Liver (tissue), 10 donors: Measurements from ENCODE around the gene ASPHD2. TPM values are rescaled to one million over a fixed set of nuclear protein-coding genes. Genes with fewer than 3 reads are reported as not detected.

Experiments
- DNase-seq: peaks from one replicate; pipeline ENCODE4 v3.0.0-alpha.2; 2017; ENCODE audit warnings: low spot score
- H3K27ac ChIP-seq, 2 donors: one replicate each; pipeline ENCODE4 v1.7.0; 2013; ENCODE audit warnings: inconsistent platforms in 2 of 2, low read length in 2 of 2, control low read depth in 1 of 2, low read depth in 1 of 2, mild to moderate bottlenecking in 1 of 2
- H3K27me3 ChIP-seq, 4 donors: one replicate each; pipeline versions ENCODE4 v1.6.1 to v1.7.0; 2013; ENCODE audit warnings: low read length in 3 of 4, inconsistent platforms in 1 of 4, mild to moderate bottlenecking in 1 of 4, moderate library complexity in 1 of 4; ENCODE audit not compliant: control insufficient read depth in 4 of 4, insufficient read depth in 4 of 4
- H3K36me3 ChIP-seq, 4 donors: one replicate each; pipeline versions ENCODE4 v1.6.1 to v1.7.0; 2013; ENCODE audit warnings: low read length in 3 of 4, mild to moderate bottlenecking in 3 of 4, low read depth in 1 of 4, moderate library complexity in 1 of 4; ENCODE audit not compliant: control insufficient read depth in 4 of 4, insufficient read depth in 3 of 4
- H3K4me1 ChIP-seq, 4 donors: one replicate each; pipeline versions ENCODE4 v1.6.1 to v1.7.0; 2013; ENCODE audit warnings: low read length in 3 of 4, mild to moderate bottlenecking in 3 of 4, moderate library complexity in 1 of 4; ENCODE audit not compliant: control insufficient read depth in 4 of 4, insufficient read depth in 4 of 4
- H3K4me3 ChIP-seq, 3 donors: one replicate each; pipeline versions ENCODE4 v1.6.1 to v1.7.0; 2013; ENCODE audit warnings: low read length in 3 of 3, control low read depth in 1 of 3, low read depth in 1 of 3, mild to moderate bottlenecking in 1 of 3
- H3K9ac ChIP-seq, 2 donors: one replicate each; pipeline ENCODE4 v1.7.0; 2013; ENCODE audit warnings: low read length in 2 of 2, mild to moderate bottlenecking in 2 of 2, moderate library complexity in 2 of 2, control low read depth in 1 of 2, low read depth in 1 of 2
- H3K9me3 ChIP-seq, 4 donors: one replicate each; pipeline versions ENCODE4 v1.6.1 to v1.7.0; 2013; ENCODE audit warnings: low read length in 3 of 4; ENCODE audit not compliant: control insufficient read depth in 4 of 4
- EGR1 ChIP-seq, 2 donors: IDR thresholded peaks; 2 replicates each; pipeline ENCODE4 v1.6.1; 2016 to 2018; ENCODE audit warnings: antibody characterized with exemption in 2 of 2, low read depth in 2 of 2
- GABPA ChIP-seq, 2 donors: IDR thresholded peaks in 1 of 2; conservative IDR thresholded peaks in 1 of 2; 2 replicates each; pipeline ENCODE4 v1.6.1; 2016; ENCODE audit warnings: antibody characterized with exemption in 2 of 2, mild to moderate bottlenecking in 1 of 2, moderate library complexity in 1 of 2
- HNF4A ChIP-seq, 2 donors: conservative IDR thresholded peaks; 2 replicates each; pipeline ENCODE4 v1.6.1; 2016; ENCODE audit warnings: antibody characterized with exemption in 2 of 2, mild to moderate bottlenecking in 2 of 2
- JUND ChIP-seq, 2 donors: IDR thresholded peaks; 2 replicates each; pipeline ENCODE4 v1.6.1; 2016; ENCODE audit warnings: antibody characterized with exemption in 2 of 2
- NR2F2 ChIP-seq: IDR thresholded peaks from 2 replicates; pipeline ENCODE4 v1.6.1; 2016; ENCODE audit warnings: antibody characterized with exemption
- RAD21 ChIP-seq, 2 donors: IDR thresholded peaks; 2 replicates each; pipeline ENCODE4 v1.6.1; 2016; ENCODE audit warnings: antibody characterized with exemption in 2 of 2, mild to moderate bottlenecking in 2 of 2
- SP1 ChIP-seq: IDR thresholded peaks from 2 replicates; pipeline ENCODE4 v1.6.1; 2018; ENCODE audit warnings: antibody characterized with exemption, mild to moderate bottlenecking
- TAF1 ChIP-seq: conservative IDR thresholded peaks from 2 replicates; pipeline ENCODE4 v1.6.1; 2016; ENCODE audit warnings: antibody characterized with exemption, mild to moderate bottlenecking
- YY1 ChIP-seq: IDR thresholded peaks from 2 replicates; pipeline ENCODE4 v1.6.1; 2016; ENCODE audit warnings: antibody characterized with exemption, mild to moderate bottlenecking
- WGBS: extraction: QIAGEN DNeasy Blood & Tissue Kit; methylation state at CpG from one replicate; pipeline ENCODE4 v1.1.7; 2013; 5-methylcytosine and 5-hydroxymethylcytosine counted together
- polyA plus RNA-seq, 2 donors: library from polyadenylated mRNA; stranded (reverse) in 1 of 2; unstranded in 1 of 2; fragments of 200-250 nt in 1 of 2; fragments of >200 nt in 1 of 2; fragmentation: Nextera tagmentation in 1 of 2; extraction: Ambion mirVana in 1 of 2; gene quantifications; one replicate each; pipeline versions ENCODE4 v1.2.1 to v1.2.3, GENCODE V29; 2013 to 2015
- small RNA-seq: library from RNA; depleted of rRNA; stranded (forward); fragments of <200 nt; gene quantifications from one replicate; pipeline ENCODE3, GENCODE V24; 2014
- total RNA-seq, 2 donors: library from RNA; depleted of rRNA; stranded (reverse); fragments of >200 nt; gene quantifications; one replicate each; pipeline ENCODE4 v1.2.3, GENCODE V29; 2014
- TF ChIP-seq, protein P1 (sequence below): IDR thresholded peaks from 2 replicates; pipeline ENCODE4 v1.6.1; 2016; ENCODE audit warnings: antibody characterized with exemption
- TF ChIP-seq, protein P2 (sequence below): IDR thresholded peaks from 2 replicates; pipeline ENCODE4 v1.6.1; 2016; ENCODE audit warnings: antibody characterized with exemption
- TF ChIP-seq, protein P3 (sequence below): IDR thresholded peaks from 2 replicates; pipeline ENCODE4 v1.6.1; 2016; ENCODE audit warnings: antibody characterized with exemption, mild to moderate bottlenecking
- TF ChIP-seq, protein P4 (sequence below): fragments of 150-350 bp; IDR thresholded peaks from 2 replicates; pipeline ENCODE4 v1.5.1; 2017; ENCODE audit warnings: improper control_type of control experiment, low read depth, low read length; ENCODE audit not compliant: missing input control
- donor health status: healthy.
- donor health status: healthy.
- donor health status: healthy.
- donor health status: healthy.
- donor health status: healthy.

Gene ASPHD2
- total and polyA plus RNA-seq, 4 donors: 0.12 to 0.47 (median 0.18) TPM

DNA sequence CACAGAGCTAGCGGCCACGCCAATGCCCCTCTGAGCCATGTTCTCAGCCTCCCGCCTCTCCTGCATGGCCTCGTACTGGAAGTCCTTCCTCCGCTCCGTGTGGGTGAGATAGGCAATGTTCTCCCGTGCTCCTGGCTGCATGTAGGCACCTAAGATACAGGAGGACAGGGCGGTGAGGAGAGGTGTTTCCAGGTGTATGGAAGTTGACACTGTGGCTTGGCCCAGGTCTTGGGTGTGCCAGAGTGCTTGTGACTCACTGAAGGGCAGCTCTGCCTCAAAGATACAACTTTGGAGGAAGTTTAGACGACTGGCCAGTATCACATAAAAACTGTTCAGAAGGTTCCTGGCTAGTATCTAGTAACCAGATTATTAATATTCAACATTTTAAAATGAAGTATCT, 63.2 kb downstream of the ASPHD2 start:
- WGBS: 94% methylated on average over 9 of the region's 9 CpGs
- H3K4me3 ChIP-seq: no peak overlapping the region
- no peaks in the 10 kb centered on the region for H3K4me1 ChIP-seq
- no peak overlapping the region for H3K27ac ChIP-seq
- no peaks in the 10 kb centered on the region for H3K27me3 ChIP-seq
- TF ChIP-seq, protein P1, sequence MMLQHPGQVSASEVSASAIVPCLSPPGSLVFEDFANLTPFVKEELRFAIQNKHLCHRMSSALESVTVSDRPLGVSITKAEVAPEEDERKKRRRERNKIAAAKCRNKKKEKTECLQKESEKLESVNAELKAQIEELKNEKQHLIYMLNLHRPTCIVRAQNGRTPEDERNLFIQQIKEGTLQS: no peak
- TF ChIP-seq YY1 (no peak), RAD21 (IDR thresholded peaks at IDR 0.05) (no peak), HNF4A (conservative IDR thresholded peaks at IDR 0.05) (no peak), JUND (IDR thresholded peaks at IDR 0.05) (no peak), NR2F2 (no peak), TAF1 (no peak)
- TF ChIP-seq, protein P2, sequence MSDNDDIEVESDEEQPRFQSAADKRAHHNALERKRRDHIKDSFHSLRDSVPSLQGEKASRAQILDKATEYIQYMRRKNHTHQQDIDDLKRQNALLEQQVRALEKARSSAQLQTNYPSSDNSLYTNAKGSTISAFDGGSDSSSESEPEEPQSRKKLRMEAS: no peak
- H3K9ac ChIP-seq: no peak overlapping the region
- no peaks in the 10 kb centered on the region for H3K9me3 ChIP-seq
- peaks cover 20 to 83% (median 78%) of the 10 kb centered on the region in 4 donors for H3K36me3 ChIP-seq
- no peak for DNase-seq

DNA sequence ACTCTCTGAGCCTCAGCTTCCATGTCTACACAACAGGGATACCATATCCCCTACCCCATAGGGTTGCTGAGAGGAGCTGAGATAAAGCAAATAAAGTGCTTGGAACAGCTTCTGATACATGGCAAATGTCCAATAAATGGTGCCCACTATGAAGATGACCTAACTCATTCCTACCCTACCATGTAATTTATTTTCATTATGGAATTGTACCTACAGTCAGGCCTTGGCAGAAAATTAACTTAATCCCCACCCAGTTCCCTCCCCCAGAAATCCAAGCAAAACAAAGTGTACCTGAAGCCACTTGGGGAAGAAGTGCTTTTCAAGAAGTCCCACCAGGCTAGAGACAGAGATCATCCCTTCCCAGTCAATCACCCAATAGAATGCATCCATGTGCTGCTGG, 65.4 kb downstream of the ASPHD2 start:
- no peaks in the 10 kb centered on the region for H3K4me1 ChIP-seq
- peaks cover 24 to 83% (median 76%) of the 10 kb centered on the region in 4 donors for H3K36me3 ChIP-seq
- no peak overlapping the region for H3K4me3 ChIP-seq
- TF ChIP-seq, protein P3, sequence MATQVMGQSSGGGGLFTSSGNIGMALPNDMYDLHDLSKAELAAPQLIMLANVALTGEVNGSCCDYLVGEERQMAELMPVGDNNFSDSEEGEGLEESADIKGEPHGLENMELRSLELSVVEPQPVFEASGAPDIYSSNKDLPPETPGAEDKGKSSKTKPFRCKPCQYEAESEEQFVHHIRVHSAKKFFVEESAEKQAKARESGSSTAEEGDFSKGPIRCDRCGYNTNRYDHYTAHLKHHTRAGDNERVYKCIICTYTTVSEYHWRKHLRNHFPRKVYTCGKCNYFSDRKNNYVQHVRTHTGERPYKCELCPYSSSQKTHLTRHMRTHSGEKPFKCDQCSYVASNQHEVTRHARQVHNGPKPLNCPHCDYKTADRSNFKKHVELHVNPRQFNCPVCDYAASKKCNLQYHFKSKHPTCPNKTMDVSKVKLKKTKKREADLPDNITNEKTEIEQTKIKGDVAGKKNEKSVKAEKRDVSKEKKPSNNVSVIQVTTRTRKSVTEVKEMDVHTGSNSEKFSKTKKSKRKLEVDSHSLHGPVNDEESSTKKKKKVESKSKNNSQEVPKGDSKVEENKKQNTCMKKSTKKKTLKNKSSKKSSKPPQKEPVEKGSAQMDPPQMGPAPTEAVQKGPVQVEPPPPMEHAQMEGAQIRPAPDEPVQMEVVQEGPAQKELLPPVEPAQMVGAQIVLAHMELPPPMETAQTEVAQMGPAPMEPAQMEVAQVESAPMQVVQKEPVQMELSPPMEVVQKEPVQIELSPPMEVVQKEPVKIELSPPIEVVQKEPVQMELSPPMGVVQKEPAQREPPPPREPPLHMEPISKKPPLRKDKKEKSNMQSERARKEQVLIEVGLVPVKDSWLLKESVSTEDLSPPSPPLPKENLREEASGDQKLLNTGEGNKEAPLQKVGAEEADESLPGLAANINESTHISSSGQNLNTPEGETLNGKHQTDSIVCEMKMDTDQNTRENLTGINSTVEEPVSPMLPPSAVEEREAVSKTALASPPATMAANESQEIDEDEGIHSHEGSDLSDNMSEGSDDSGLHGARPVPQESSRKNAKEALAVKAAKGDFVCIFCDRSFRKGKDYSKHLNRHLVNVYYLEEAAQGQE: no peak
- no peak for TF ChIP-seq EGR1 (IDR thresholded peaks at IDR 0.05; ENCODE audit: low read depth in 2 of 2)
- TF ChIP-seq TAF1: no peak
- no peak for TF ChIP-seq NR2F2
- TF ChIP-seq YY1: no peak
- TF ChIP-seq, protein P2: no peak
- TF ChIP-seq, protein P4, sequence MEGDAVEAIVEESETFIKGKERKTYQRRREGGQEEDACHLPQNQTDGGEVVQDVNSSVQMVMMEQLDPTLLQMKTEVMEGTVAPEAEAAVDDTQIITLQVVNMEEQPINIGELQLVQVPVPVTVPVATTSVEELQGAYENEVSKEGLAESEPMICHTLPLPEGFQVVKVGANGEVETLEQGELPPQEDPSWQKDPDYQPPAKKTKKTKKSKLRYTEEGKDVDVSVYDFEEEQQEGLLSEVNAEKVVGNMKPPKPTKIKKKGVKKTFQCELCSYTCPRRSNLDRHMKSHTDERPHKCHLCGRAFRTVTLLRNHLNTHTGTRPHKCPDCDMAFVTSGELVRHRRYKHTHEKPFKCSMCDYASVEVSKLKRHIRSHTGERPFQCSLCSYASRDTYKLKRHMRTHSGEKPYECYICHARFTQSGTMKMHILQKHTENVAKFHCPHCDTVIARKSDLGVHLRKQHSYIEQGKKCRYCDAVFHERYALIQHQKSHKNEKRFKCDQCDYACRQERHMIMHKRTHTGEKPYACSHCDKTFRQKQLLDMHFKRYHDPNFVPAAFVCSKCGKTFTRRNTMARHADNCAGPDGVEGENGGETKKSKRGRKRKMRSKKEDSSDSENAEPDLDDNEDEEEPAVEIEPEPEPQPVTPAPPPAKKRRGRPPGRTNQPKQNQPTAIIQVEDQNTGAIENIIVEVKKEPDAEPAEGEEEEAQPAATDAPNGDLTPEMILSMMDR: no peak
- TF ChIP-seq SP1: no peak
- TF ChIP-seq, protein P1: no peak
- no peak for TF ChIP-seq HNF4A (conservative IDR thresholded peaks at IDR 0.05)
- no peak for TF ChIP-seq GABPA (IDR thresholded peaks at IDR 0.05 in 1 of 2, conservative IDR thresholded peaks at IDR 0.05 in 1 of 2)
- no peaks in the 10 kb centered on the region for H3K27me3 ChIP-seq
- no peak for DNase-seq
- no peak overlapping the region for H3K9ac ChIP-seq
- H3K27ac ChIP-seq: no peak overlapping the region
- H3K9me3 ChIP-seq: no peaks in the 10 kb centered on the region

Small RNAs within 50 kb of the gene (small RNA-seq; reads per million reads assigned to genes)
- gene RNA5SP495: not detected

Other genes starting within 250 kb of the ASPHD2 start
- gene HPS4, start 54.5 kb downstream of the ASPHD2 start, total RNA-seq: 10 to 100 TPM; 13.6 to 26.2 TPM
- gene HPS4, start 54.5 kb downstream of the ASPHD2 start, polyA plus RNA-seq: 10 to 100 TPM in 1 of 2 donors, 1 to 10 TPM in 1; 5.4 to 11.6 TPM
- 10 to 100 TPM; 15.1 to 18.6 TPM for gene SRRD, start 54.6 kb downstream of the ASPHD2 start, total RNA-seq
- gene SRRD, start 54.6 kb downstream of the ASPHD2 start, polyA plus RNA-seq: 10 to 100 TPM in 1 of 2 donors, 1 to 10 TPM in 1; 8.7 to 12.2 TPM
- 10 to 100 TPM; 27.8 to 31.7 TPM for gene TFIP11, start 83.2 kb downstream of the ASPHD2 start, total RNA-seq
- 10 to 100 TPM; 14.3 to 21.3 TPM for gene TFIP11, start 83.2 kb downstream of the ASPHD2 start, polyA plus RNA-seq
- gene TPST2, start 160.9 kb downstream of the ASPHD2 start, total RNA-seq: 100 to 1,000 TPM in 1 of 2 donors, 10 to 100 TPM in 1; 33.3 to 109 TPM
- 10 to 100 TPM; 58.1 to 81.3 TPM for gene TPST2, start 160.9 kb downstream of the ASPHD2 start, polyA plus RNA-seq
- gene CRYBB1, start 188.8 kb downstream of the ASPHD2 start, total RNA-seq: 1 to 10 TPM in 1 of 2 donors, under 1 TPM in 1; 0.17 to 2.3 TPM
- under 1 TPM in 1 of 2 donors, not detected in 1; 0.32 TPM for gene CRYBB1, start 188.8 kb downstream of the ASPHD2 start, polyA plus RNA-seq
- not detected for gene CRYBA4, start 192.7 kb downstream of the ASPHD2 start, total RNA-seq
- not detected for gene CRYBA4, start 192.7 kb downstream of the ASPHD2 start, polyA plus RNA-seq
- 1 to 10 TPM; 1.2 to 1.5 TPM for gene MIAT, start 228.3 kb downstream of the ASPHD2 start, total RNA-seq
- under 1 TPM; 0.18 to 0.29 TPM for gene MIAT, start 228.3 kb downstream of the ASPHD2 start, polyA plus RNA-seq